SW 1271 (cell line): Measurements from ENCODE around the gene ZP1.
A peak's percentile ranks its signal among the peaks of the same experiment; 100 is the strongest.

Experiments used
- DNase-seq, 2 experiments: peaks; one replicate each; lab custom pipeline; 2025; lab: John Stamatoyannopoulos, UW

Gene ZP1

DNA sequence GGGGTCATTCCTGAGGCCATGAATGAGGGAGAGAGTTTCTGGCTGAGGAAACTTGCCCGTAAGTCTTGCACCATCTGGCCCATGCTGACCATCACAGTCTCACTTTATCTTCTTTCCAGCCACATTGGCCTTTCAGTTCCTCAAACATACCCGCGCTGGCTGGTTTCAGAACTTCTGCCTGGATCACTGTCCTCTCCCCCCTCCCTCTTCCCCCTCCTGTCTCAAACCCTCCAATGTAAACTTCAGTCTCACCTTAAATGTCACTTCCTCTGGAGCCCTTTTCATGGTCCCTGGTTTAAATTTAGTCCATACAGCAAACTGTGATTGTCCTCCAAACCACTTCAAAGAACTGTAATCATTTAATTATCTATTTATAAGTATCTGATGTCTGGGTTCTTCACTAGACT, 42.9 kb downstream of the ZP1 start:
- no peak for DNase-seq

DNA sequence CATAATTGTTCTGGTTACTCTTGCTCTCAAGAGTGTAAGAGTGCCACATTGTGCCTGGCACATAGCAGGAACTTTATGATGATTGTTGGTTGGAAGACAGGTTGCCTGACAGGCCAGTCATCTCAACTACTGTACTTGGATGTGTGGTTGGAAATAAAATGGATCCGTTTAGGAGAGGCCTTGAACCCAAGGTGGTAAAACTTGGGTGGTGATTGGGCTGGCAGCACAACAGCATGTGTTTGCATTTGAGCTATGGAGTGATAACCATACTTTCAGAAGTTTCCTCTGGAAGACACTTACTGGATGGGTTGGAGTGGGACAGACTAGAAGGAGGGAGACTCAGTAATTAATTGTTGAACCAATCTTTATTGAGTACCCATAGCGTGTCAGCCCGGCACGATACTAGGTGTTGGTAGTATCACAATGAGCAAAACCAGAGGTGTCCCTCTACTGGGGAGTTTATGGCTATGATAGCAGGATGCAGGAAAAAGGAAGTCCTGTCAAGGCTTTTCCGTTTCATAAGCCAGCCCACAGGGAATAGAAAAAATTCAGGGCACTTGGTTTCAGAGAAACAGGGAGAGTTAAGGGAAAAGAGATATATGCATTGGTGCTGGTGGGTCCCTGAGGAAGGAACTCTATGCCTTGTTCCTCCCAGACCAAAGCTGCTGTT, 43.5 kb downstream of the ZP1 start:
- no peak for DNase-seq

GRCh38 chr11:60912223-60912850, 45.0 kb downstream of the ZP1 start:
- no peak for DNase-seq

GRCh38 chr11:60912851-60913528, 45.6 kb downstream of the ZP1 start:
- no peak for DNase-seq

DNA sequence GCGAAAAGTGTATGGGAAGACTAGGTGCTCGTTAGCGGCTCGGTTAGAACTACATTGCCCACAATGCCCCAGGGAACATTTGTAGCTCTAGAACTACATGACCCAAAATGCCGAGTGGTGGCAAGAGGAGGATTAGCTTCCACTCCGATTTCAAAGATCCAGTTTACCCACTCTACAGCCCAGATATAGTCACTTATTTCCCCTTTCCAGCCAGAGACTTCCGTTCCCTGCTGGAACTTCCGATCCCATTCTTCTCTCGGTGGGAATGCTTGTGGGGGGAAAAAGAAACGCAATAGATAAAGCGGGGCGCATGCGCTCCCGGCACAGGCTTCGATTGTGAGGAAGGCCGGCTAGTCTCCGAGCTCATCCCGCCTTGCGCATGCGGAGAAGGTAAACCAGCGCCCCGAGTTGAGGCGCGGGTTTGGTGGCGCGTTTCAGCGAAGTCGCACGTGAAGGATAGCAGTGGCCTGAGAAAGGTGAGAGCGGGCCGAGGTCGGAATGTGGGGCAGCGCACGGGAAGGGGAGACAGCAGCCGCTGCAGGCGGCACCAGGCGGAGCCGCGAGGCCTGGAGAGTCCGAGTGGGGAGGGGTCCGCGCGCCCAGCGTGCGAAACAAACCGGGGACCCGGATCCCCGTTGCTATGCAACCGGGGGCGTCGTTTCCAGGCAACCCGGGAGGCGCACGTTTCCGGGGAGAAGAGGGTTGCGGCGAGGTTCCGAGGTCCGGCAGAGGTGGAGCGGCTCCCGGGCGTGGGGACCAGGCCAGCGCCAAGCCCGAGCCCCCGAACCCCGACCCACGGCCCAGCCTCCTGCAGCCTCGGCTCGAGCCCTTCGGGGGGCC, 46.7 kb downstream of the ZP1 start, which contains the start of gene TMEM109:
Gene TMEM109 (plus strand): TSS at position 366 of the 840 bp plus-strand sequence. CDS start 5,536 bp downstream, outside the sequence.
- DNase-seq: peak; percentile 86 to 89

GRCh38 chr11:60914633-60915247, 47.4 kb downstream of the ZP1 start:
- peak in 1 of 2 experiments; percentile 14 for DNase-seq

DNA sequence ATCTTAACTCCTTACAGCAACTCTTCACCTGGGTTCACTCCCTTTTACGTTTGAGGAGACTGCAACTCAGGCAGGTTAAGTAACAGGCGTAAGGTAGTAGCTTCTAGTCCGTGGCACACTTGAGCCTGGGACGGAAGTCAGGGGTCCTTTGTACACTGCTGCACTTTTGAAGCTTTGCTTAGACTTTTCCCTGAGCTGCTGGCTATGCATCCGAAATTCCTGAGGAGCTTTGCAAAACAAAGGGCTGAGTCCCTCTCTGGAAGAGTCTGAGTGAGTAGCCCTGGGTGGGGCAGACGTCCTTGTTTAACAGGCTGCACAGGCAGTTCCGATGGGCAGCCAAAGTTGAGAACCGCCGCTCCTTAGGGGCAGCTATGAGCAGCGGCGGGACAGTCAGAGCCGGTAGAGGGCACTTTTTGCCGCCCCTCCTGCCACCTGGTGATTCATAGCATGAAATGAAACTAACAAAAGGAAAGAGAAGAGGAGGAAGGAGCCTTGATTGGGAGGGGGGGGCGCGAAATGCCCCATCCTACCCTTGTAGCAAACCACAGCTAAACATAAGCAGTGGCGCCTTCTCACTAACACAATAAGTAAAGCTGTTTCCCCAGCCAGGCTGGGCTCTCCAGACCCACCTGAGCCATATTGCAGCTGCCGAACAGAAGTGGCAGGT, 48.0 kb downstream of the ZP1 start:
- peak in 1 of 2 experiments; percentile 54 for DNase-seq

DNA sequence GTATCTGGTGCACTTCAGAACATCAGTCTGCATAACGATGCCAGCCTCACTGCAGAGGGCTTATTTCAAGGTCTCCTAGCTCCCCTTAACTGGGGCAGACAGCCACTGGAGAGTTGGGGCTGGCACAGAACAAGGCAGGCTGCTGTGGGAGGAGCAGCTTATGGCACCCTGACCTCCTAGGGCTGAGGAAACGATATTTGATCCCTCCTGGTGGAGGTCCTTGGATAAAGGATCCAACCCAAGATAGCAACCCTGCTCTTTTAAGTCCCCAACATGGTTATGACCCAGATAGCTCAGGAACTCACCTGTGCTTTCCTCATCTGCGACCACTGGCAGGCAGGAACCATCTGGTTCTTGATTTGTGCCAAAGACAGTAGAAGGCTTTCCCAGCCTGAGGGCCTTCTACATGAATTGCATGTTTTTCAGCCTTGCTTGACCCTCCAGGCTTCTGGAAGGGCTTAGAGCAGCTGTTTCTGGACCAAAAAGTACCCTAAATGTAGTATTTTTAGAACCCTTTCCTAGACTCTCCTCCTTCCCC, 49.4 kb downstream of the ZP1 start:
- DNase-seq: no peak

DNA sequence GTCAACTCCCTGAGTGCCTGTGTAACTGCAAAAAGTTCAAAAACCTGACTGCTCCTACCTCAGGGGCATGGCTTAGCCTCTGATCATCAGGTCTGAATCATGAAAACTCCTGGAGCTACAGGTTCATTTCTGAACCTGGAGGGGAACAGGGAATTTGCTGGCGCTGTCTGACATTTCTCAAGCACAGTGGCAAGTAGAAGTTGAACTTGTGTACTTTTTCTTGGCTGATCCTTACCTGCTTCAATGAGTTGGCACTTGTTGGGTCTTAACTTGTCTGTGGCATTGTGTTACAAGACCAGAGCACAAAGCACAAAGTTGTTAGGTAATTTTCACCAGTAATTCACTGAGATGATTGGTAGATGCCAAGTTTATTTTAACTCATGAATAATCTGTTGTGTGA, 49.9 kb downstream of the ZP1 start:
- DNase-seq: no peak

DNA sequence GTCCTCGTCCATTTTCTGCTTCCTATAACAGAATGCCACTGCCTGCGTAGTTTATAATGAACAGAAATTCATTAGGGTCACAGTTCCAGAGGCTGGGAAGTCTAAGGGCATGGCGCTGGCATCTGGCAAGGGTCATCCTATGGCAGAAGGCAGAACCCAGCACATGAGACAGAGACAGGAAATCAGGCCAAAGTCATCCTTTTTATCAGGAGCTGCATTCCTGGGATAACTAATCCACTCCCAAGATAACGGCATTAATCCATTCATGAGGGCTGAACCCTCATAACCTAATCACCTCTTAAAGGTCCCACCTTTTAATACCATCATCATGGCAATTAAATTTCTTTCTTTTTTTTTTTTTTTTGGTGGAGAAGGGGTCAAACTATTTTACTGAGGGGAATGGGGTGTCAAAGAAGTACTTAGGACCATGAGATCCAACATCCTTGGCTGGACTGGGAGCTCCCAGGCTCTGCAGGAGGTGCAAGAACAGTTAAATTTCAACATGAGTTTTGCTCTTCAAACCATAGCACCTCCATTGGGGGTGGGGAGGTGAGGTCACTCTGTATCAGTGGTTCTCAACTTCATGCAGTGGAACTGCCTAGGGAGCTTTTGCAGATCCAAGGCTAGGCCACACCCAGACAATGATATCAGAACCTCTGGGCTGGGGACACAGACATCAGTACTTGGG, 51.1 kb downstream of the ZP1 start:
- DNase-seq: no peak

DNA sequence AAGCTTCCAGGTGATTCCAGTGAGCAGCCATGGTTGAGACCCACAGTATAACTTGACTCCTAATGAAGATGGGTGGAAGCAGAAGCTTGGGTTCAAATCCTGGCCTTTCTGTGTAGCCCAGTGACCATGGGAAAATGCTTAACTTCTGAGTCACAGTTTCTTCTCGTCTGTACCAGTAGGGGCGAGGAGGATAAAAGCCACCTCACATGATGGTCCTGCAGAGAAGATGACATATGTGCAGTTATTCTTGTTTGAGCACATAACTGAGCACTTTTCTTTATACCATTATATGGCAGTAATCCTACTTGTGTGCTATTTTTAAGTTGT, 51.6 kb downstream of the ZP1 start:
- no peak for DNase-seq

GRCh38 chr11:60919320-60919719, 52.0 kb downstream of the ZP1 start:
- DNase-seq: no peak

- no peak for DNase-seq
These were observed 52.6 kb downstream of the ZP1 start for GRCh38 chr11:60919956-60920355.

DNA sequence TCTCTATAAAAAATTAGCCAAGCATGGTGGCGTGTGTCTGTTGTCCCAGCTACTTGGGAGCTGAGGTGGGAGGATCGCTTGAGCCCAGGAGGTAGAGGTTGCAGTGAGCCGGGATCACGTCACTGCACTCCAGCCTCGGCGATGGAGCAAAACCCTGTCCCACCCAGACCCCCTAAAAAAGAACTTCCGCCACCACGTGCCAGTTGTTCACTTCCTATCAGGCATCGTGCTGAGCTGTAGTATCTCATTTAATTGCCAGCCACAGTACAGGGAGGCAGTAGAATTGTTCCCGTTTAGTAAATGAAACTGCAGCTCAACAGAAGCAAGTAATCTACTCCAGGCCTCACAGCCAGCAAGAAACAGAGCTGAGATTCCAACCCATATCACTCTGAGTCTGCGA, 53.9 kb downstream of the ZP1 start:
- DNase-seq: no peak

DNA sequence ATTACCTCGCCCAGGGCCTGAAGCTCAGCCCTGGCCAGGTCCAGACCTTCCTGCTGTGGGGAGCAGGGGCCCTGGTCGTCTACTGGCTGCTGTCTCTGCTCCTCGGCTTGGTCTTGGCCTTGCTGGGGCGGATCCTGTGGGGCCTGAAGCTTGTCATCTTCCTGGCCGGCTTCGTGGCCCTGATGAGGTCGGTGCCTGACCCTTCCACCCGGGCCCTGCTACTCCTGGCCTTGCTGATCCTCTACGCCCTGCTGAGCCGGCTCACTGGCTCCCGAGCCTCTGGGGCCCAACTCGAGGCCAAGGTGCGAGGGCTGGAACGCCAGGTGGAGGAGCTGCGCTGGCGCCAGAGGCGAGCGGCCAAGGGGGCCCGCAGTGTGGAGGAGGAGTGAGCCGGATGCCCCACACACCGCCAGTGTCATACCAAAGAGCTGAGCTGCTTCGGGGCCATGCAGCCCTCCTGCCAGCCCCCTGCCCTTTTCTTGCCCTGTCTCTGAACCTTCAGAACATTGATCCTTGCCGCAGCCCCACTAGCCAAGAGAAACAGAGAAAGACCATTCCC, 54.5 kb downstream of the ZP1 start:
- no peak for DNase-seq

- no peak for DNase-seq
These were observed 55.6 kb downstream of the ZP1 start for GRCh38 chr11:60922906-60923305.

DNA sequence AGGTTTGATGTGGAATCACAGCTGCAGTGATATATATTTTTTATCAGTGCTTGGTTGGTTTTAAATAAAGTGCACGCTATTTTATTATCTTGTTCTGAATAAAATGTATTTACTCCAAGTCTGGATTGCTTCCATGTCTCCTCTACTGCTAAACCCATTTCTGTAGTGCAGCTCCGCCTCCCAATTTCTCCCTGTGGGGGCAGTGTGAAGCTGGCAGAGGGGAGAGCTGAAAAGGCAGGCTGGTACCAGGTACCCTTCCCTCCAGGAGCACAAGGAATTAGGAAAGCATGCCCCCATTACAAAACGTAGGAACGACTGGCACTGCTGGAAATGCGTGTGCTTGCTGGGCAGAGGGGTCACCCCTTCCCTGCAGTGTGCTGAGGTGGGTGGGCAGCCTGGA, 56.0 kb downstream of the ZP1 start:
- no peak for DNase-seq

GRCh38 chr11:60923800-60924109, 56.4 kb downstream of the ZP1 start:
- DNase-seq: no peak

DNA sequence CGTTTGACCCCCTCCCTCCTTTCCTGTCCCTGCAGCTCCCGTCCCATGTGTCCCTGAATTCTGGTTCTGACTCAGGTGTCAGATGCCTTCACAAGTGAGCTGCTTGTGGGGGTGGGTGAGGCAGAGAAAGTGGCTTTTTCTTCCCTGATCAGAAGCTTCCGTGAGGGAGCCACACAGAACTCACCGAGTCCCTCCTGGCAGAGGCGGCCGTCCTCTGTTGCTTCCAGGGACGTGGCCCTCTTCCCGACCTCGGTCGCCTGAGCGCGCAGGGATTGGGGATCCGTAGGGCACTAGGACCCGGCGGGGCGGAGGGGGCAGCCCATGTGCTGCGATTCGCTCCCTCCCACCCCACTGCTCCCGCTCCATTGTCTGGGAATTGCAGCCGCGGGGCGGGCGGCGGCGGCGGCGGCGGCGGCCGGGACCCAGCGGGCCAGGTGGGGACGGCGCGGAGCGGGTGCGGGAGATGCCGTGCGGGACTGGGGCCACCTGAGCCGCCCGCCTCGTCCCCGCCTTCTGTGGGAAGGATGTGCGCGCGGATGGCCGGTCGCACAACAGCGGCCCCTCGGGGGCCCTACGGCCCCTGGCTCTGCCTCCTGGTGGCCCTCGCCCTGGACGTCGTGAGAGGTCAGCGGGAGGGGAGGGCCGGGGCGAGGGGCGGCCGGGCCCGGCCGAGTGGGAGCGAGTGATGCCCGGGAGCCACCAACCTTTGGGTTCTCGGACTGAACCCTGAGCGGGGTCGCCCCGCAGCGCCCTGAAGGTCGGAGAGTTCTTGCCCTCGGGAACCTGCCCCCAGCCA, 57.0 kb downstream of the ZP1 start, which contains the start of gene TMEM132A:
Gene TMEM132A (plus strand): TSS at position 351 of the 796 bp plus-strand sequence. CDS start 174 bp downstream, at position 525.
- DNase-seq: peak in 1 of 2 experiments; percentile 60
